ENCODE data around the gene SASS6.
"Not testable (repeated sequence)": the region's sequence is repeated elsewhere in the genome, so short reads cannot be mapped to it uniquely, and the experiment has no call there.

SASS6 gene

DNA sequence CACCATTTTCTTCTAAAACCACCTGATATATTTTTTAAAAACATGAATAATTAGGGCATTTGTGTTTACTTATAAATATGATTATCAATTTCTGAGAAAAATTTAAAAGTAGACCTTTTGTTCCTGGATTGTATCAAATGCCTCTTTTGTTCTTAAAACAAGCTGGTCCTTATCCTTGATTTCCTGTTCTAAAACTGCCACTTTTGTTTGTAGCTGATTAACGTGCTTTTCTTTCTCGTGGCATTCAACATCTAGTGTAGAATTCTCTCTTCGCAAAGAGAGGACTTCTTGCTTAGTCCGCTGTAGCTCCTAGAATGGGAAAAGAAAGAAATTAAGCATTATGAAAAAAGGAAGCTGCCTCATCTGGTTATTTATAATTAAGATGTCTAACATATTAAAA is 25.0 kb downstream of the SASS6 start:
- DNase-seq (ENCODE audit: low read depth), result no peak

DNA sequence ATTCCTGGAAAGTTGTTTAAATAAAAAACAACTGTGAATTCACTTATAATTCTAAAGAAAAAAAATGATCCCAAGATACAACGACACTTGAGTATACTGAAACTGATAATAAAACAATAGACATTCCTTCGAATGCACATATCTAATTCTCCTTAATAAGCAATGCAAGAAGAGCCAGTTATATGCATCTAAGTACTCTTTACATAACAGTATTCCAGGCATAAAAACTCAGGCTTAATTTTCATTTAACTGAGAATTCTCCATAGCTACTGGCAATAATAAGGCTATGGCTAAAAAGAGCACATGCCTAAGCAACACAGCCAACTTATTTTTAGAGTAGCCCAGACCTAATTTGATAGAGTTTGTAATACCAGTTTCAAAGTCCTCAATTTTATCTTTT is 31.2 kb downstream of the SASS6 start:
- DNase-seq (ENCODE audit: low read depth), result no peak

DNA sequence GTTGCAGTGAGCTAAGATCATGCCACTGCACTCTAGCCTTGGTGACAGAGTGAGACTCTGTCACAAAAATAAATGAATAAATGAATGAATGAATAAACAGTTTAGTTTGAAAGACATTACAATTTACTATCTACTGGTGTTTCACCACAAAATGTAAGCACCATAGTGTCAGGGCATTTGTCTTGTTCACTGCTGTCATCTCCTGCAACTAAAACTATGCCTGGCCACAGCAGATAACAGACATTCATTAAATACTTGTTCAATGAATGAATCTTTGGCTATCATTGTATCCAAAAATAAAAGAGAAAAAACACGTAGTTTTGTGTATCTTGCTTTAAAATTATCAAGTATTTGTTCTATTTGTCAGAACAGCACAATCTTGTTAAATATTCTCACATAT is 32.5 kb downstream of the SASS6 start:
- DNase-seq (ENCODE audit: low read depth), result no peak

DNA sequence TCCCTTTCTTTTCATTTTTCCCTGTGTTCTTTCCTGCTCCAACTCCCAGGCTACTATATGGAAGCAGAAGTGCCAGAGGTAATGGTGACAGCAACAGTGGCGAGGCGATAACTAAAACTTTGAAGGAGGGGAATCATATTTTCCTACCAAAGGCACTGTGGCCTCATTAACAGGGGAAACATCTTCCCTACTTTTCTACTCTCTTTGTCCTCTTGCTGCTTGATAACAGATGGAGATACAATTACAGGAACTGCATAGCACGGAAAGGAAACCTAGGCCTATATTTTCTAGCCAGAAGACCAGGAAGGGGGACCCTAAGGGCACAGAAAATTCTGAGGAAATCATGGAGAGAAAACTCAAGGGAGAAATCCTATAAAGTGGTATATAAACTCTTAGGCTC is 42.3 kb downstream of the SASS6 start:
- DNase-seq (ENCODE audit: low read depth), result no peak

DNA sequence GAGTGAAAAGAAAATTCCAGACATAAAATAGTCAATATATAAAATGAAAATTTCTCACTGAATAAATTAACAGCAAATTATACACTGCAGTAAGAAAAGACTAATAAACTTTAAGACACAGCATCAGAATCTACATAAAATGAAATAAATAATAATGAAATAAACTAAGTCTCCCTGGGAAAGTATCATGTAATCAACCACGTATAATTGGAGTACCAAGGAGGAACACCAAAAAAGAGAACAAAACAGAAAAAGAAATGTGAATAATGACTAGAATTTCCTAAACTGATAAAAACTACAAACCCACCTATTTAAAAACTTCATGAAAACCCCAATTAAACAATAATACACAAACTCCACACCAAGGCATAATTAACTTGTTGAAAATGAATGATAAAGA is 43.6 kb downstream of the SASS6 start:
- DNase-seq (ENCODE audit: low read depth), result no peak

DNA sequence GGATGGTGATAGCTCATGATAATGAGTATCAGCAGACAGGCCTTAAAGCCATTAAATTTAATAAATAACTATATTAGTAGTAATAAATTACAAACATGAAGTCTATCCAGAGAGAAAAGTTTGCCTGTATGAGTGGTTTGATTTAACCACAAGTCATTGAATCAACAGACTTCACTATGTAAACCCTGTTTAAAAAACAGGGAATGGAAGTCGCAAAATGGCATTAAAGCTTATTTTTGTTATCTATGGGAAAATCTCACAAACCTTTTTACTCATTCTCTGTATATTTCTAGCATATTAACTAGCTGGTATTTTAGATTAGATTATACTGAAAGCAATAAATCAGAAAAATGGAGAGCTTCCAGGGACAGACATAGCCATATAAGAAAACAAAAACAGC is 45.3 kb downstream of the SASS6 start:
- DNase-seq (ENCODE audit: low read depth), result no peak

DNA sequence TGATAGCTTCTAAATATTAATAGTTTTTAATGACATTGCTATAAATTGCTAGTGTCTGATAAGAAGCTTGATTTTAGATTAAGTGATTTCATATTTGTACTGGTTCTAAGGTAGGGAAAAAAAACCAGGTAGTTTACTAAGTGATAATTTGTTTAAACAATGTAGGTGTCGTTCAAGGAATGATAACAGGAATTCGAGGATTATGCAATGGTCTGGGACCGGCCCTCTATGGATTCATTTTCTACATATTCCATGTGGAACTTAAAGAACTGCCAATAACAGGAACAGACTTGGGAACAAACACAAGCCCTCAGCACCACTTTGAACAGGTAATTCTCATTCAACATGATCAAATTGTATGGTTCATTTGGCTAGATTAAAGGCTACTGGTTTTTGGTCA is 52.4 kb downstream of the SASS6 start:
- no peak for DNase-seq (ENCODE audit: low read depth)

DNA sequence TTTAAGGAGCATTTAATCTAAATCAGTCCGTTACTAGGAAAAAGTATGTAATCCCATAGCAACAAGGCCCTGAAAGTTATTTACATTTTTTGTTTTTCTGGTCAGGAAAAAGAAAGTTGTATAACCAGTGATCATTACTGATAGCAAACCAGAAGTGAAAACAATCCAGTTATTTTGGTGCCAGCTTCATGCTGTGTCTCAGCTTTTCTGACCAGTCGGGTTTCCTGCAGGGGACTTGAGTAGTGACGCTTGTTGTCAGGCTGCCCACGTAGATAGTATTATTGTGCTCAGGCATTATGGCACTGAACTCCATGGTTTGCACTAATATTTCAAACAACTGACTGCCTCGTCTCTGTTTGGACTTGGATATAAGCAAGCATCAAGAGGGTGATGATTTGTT is 55.2 kb downstream of the SASS6 start:
- DNase-seq (ENCODE audit: low read depth), result no peak

DNA sequence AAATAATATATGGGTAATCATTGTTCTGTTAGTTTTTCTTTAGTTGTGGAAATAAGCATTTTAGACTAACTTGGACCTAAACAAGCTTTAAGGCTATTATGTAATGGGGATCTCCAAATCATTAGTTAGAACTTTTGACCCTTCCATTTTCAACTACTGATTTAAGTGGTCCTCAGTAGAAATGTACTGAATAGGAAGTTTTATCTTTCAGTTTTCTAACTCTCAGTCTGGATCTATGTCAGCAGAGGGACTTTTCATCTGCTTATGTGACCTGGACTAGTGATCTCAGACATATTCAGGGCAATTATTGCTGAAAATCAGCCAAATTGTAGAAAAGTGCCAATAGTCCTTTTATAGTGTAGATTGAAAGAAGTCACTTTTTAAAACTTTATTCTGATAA is 56.0 kb downstream of the SASS6 start:
- DNase-seq (ENCODE audit: low read depth), result no peak

DNA sequence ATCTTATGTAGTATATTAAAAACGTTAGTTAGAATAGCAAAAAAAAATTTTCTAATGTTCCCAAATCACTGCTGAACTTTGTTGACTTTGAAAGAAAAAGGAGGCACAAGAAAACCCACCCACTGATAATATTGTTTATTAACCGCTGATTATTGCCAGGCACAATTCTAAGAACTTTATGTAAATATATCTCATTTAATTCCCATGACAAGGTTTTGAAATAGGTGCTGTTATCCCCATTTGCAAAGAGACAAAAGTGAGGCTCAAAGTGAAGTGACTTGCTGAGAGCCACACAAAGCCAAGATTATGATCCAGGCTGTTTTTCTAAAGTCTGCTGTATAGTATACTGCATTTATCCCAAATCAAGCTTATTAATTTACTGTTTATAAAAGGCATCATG is 56.4 kb downstream of the SASS6 start:
- no peak for DNase-seq (ENCODE audit: low read depth)

DNA sequence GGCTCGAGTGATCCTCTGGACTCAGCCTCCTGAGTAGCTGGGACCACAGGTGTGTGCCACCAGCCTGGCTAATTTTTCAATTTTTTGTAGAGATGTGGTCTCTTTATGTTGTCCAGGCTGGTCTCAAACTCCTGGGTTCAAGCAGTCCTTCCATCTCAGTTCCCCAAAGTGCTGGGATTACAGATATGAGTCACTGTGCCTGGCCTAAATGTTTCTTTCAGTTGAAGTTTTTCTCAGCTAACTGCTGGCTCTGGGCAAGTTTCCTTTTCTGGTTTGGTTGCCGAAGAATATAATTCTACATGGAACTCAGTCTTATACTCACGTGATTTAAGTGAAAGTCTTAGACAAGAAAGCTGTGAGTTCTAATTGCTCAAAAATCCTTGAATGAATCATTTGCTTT is 57.0 kb downstream of the SASS6 start:
- DNase-seq (ENCODE audit: low read depth), result no peak

DNA sequence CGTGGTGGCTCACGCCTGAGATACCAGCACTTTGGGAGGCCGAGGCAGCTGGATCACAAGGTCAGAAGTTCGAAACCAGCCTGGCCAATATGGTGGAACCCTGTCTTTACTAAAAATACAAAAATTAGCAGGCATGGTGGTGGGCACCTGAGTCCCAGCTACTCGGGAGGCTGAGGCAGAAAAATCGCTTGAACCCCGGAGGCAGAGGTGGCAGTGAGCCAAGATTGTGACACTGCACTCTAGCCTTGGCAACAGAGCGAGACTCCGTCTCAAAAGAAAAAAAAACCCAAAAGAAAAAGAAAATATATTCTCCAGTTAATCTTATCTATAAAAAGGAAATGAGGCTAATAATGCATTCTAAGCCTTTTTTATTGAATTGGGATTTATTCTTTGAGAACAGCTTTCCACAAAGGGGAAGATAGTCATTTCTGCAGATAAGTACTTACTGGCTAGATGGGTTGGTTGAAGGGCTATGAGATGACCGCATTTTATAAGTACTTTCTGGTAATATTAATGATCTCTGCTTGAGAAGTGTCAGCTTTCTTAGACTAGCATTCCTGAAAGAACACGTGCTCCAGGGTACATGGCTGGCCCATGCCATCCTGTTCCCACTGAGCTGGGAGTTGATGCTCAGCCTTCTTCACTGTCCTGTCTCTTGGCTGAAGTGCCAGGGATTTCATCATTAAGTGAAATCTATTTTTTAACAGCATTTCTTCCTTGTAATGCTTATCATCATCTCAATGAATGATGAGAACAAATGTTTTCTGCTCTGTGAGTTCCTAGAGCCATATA is 57.9 kb downstream of the SASS6 start:
- DNase-seq (ENCODE audit: low read depth), result no peak

DNA sequence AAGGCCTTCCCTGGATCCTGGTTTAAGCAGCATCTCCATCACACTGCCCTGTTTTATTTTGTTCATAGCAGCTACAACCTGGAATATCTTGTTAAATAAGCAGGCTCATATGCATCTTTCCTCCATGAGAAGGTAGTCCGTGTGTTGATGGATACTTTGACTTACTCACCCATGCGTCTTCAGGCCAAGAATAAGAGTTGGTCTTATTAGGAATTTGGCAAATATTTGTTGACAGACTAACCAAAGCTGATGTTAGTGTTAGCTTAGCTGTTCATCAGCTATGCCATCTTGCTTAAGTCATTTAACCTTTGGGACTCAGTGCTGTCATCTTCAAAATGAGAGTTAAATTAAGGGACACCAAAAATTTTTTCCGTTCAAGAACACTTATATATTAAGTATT is 59.2 kb downstream of the SASS6 start:
- no peak for DNase-seq (ENCODE audit: low read depth)

DNA sequence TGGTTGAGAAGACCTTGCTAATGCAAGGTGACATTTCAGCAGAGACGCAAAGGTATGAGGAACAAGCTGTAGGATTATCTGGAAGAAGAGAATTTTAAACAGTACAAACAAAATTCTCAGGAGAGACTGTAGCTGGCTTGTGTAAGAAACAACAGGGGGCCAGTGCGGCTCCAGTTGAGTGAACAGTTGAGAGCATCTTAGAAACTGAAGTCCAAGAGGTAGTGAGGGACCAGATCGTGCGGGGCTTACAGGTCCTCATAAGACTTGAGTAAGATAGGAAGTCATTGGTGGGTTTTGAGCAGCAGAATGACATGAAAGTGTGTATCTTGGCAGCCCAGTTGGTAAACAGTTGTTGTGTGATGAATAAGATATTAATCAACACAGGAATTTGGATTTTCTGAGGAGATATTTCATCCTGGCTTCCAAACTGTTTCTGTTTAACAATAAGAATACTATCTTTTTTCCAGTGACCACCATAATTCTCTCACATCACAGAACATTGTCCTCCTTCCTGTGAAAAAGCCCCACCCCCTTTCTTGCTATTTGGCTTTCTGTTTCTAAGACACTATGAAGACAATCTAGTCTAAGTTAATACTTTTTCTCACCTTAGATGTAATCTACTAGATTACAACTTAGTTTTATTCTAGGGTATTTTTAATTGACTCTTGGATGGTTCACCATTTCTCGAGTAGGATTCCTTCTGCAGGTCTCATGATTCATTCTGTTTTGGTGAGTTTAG is 62.4 kb downstream of the SASS6 start:
- DNase-seq (ENCODE audit: low read depth), result no peak

DNA sequence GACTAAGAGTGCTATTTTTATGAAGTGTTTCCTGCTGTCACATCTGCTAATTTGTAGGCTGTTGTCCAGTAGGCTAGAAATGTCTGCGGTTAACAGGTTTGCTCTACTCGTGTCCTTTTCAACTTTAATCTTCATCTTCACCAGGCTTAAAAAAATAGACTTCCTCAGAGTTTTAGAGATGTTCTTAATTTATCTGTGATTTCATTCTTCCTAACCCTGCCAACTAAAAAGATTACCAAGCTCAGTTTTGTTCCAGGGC is 66.8 kb downstream of the SASS6 start:
- DNase-seq (ENCODE audit: low read depth), result no peak

DNA sequence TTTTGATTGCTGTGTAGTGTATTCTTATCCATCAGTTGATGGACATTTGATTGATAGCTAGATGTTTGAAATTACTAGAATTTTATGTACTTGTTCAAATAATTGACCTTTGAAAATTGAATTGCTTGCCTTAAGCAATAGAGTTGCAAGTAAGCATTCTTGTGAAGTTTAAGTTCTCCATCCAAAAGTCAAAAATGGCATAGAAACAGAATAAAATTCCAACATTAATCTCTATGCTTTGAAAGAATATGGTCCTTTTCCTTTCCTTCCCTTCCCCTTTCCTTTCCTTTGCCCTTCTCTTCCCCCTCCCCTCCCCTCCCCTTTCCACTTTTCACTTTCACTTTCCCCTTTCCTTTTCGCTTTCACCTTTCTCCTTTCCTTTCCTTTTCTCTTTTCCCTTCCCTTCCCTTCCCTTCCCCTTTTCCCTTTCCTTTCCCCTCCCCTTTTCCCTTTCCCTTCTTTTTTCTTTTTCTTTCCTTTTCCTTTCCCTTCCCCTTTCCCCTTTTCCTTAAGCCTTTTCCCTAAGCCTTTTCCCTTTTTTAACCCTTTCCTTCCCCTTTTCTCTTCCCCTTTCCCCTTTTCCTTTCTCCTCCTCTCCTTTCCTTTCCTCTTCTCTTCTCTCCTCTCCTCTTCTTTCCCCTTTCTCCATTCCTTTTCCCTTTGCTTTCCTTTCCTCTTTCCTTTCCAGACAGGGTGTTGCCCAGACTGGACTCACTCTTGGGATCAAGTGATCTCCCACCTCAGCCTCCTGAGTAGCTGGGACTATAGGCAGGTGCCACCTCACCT is 67.4 kb downstream of the SASS6 start:
- no peak for DNase-seq (ENCODE audit: low read depth)

DNA sequence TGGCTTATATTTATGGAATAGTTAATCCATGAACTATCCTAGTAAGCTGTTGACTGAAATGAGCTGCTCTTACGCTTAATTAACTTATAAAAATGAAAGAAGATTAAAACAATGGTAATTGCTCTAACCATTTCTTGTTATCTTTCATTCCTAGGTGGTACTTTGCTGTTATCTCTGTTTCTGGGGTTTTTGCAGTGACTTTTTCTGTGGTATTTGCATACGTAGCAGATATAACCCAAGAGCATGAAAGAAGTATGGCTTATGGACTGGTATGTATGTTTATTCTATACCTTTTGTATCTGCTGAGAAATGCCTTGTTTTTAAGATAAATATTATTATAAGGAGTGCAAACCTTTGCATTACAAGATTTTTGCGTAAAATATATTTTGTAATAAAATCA is 71.0 kb downstream of the SASS6 start:
- DNase-seq (ENCODE audit: low read depth), result no peak

DNA sequence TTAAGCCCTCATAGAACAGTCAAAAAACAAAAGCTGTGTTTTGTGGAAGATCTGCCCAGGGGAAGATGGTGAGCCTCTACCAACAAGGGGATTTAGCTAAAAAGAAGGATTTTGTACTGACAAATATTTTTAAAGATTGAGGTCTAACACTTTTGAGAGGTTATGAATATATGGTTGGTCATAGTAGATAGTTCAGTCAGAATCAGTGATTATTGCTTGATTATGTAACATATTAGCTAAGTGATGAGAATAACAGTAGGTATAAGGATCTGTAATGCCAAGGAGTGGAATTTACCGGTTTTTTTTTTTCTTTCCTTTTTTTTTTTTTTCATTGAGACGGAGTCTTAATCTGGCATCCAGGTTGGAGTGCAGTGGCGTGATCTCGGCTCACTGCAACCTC is 79.0 kb downstream of the SASS6 start:
- DNase-seq (ENCODE audit: low read depth), result no peak

DNA sequence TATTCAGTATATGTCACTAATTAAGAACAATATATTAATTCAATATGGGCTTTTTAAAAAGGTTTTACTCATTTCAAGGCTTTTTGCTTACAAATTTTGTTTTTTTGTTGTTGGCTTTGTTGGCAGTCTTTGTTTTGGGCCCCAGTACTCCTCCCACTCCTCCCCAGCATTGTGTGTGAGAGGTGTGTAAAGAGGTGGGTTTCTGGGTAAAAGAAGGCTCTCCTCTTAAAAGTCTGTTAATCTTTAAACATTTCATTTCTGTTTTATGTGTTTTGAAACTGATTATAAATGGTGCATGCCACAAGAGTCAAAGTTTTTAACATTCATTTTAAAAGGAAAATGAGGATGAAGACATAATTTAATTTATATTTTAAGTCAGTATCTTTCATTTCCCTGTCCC is 79.6 kb downstream of the SASS6 start:
- DNase-seq (ENCODE audit: low read depth), result no peak

DNA sequence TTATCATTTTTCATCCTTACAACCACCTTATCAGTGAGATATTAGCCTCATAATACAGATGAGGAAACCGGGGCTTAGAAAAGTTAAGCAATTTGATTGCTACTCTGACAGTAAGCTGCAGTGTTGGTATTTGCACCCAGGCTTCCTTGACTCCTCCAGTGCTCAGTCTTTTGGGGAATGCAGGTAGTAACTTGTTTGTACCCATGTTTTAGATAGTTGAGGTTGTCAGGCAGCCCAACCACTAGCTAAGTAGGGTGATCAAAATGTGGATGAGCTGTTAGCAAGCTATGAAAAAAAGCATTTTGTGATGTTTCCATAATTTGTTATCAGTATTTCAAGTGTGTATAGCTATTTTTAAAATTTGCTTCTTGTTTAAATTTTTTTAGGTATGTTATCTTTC is 80.8 kb downstream of the SASS6 start:
- DNase-seq (ENCODE audit: low read depth), result no peak

DNA sequence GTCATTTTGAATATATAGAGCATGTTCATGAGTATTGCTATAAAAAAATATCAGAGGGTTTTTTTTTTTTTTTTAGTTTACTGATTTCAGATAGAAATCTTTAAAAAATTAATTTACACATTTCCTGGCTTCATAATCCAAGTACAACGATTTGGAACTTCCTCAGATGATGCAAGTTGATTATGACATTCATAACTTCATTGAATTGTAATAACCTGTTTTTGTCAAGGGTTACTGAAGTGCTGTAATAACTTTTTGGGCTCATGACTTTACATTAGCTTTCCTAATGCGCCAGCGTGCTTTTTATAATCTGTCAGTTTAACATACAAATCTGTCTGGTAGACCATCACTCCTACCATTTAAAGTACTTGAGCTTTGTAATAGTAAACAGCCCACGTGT is 81.3 kb downstream of the SASS6 start:
- DNase-seq (ENCODE audit: low read depth), result no peak

DNA sequence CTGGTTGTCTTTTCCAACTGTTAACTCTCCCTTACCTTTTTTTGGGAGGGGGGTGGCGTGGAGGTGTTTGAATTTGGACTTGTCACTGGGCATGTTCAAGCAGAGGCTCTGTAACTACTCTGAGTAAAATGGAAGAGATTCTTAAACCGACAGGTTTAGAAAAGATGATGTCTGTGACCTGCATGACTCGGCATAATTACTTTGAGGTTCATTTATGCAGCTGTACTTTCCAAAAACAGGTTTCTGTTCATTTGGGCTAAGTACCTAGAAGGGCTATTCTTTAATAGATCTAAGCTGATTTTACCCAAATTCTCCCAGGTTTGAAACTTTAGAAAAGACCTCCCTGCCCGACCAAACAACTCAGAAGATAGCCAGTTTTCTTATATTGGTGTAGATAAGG is 82.6 kb downstream of the SASS6 start:
- no peak for DNase-seq (ENCODE audit: low read depth)

DNA sequence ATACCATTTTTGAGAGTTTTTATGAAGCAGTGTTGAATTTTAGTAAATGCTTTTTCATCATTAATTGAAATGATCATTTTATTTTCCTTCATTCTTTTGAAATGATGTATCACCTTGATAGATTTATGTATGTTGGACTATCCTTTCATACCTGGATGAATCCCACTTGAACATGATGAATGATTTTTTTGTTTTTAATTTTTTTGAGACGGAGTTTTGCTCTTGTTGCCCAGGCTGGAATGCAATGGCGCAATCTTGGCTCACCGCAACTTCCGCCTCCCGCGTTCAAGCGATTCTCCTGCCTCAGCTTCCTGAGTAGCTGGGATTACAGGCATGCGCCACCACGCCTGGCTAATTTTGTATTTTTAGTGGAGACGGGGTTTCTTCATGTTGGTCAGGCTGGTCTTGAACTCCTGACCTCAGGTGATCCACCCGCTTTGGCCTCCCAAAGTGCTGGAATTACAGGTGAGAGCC is 85.5 kb downstream of the SASS6 start:
- not testable (repeated sequence) for DNase-seq (ENCODE audit: low read depth)
